Measurements from ENCODE around the gene NHSL2. TPM values are rescaled to one million over a fixed set of nuclear protein-coding genes. Genes with fewer than 3 reads are reported as not detected.
A peak's percentile ranks its signal among the peaks of the same experiment; 100 is the strongest.
"Not testable (repeated sequence)": the region's sequence is repeated elsewhere in the genome, so short reads cannot be mapped to it uniquely, and the experiment has no call there.

Gene NHSL2
- total RNA-seq, 2 donors from 2014 or later: 6.9 to 11.2 TPM

GRCh38 chrX:71873459-71873833 is 37.2 kb upstream of the NHSL2 start:
- WGBS, 2 experiments (ENCODE audit: insufficient coverage in 1 of 2, insufficient read length in 1 of 2): 93 to 96% methylated on average over 4 to 12 of the region's 12 CpGs
- peaks cover 70% of the 10 kb centered on the region for H3K9me3 Mint-ChIP-seq

GRCh38 chrX:71876841-71877240 is 33.8 kb upstream of the NHSL2 start:
- not testable (repeated sequence) for H3K27ac Mint-ChIP-seq; H3K9me3 ChIP-seq (ENCODE audit: control insufficient read depth, low read length); H3K27me3 ChIP-seq (ENCODE audit: control insufficient read depth, insufficient read depth, low read length, poor library complexity, severe bottlenecking); H3K4me3 Mint-ChIP-seq; H3K36me3 ChIP-seq (ENCODE audit: control insufficient read depth, insufficient read depth, low read length); H3K4me1 ChIP-seq (ENCODE audit: control insufficient read depth, insufficient read depth, low read length); H3K4me3 ChIP-seq (ENCODE audit: low read length); H3K36me3 Mint-ChIP-seq (ENCODE audit: low read depth); H3K27ac ChIP-seq (ENCODE audit: low read depth, low read length); H3K4me1 Mint-ChIP-seq; H3K27me3 Mint-ChIP-seq (ENCODE audit: insufficient read depth); DNase-seq; H3K9ac ChIP-seq (ENCODE audit: extremely low read depth, low read length, poor library complexity, severe bottlenecking)
- peaks cover 70% of the 10 kb centered on the region for H3K9me3 Mint-ChIP-seq
- 98% methylated on average over 21 of the region's 32 CpGs; no CpG with 5 or more reads in 1 of the 2 experiments for WGBS, 2 experiments (ENCODE audit: insufficient coverage in 1 of 2, insufficient read length in 1 of 2)

More at GRCh38 chrX:71873459-71873833, 37.2 kb upstream of the NHSL2 start:
- H3K4me3 Mint-ChIP-seq: no peak overlapping the region
- H3K27ac Mint-ChIP-seq: no peak overlapping the region
- Histone ChIP-seq H3K27ac (ENCODE audit: low read depth, low read length) (no peak overlapping the region), H3K4me1 (ENCODE audit: control insufficient read depth, insufficient read depth, low read length) (no peaks in the 10 kb centered on the region), H3K9me3 (ENCODE audit: control insufficient read depth, low read length) (no peaks in the 10 kb centered on the region), H3K27me3 (ENCODE audit: control insufficient read depth, insufficient read depth, low read length, poor library complexity, severe bottlenecking) (no peaks in the 10 kb centered on the region), H3K9ac (ENCODE audit: extremely low read depth, low read length, poor library complexity, severe bottlenecking) (no peak overlapping the region), H3K4me3 (ENCODE audit: low read length) (no peak overlapping the region), H3K36me3 (ENCODE audit: control insufficient read depth, insufficient read depth, low read length) (no peaks in the 10 kb centered on the region)
- DNase-seq: peak; percentile 32
- TF ChIP-seq CTCF (conservative IDR thresholded peaks at IDR 0.05): no peak
- no peaks in the 10 kb centered on the region for H3K36me3 Mint-ChIP-seq (ENCODE audit: low read depth)
- peaks cover 2% of the 10 kb centered on the region for H3K27me3 Mint-ChIP-seq (ENCODE audit: insufficient read depth)
- H3K4me1 Mint-ChIP-seq: peaks cover 2% of the 10 kb centered on the region

GRCh38 chrX:71885099-71885498 is 25.5 kb upstream of the NHSL2 start:
- no peak for DNase-seq
- Mint-ChIP-seq H3K27me3 (ENCODE audit: insufficient read depth) (peaks cover 5% of the 10 kb centered on the region), H3K9me3 (peaks cover 68% of the 10 kb centered on the region), H3K27ac (no peak overlapping the region), H3K36me3 (ENCODE audit: low read depth) (no peaks in the 10 kb centered on the region), H3K4me1 (no peaks in the 10 kb centered on the region), H3K4me3 (no peak overlapping the region)
- Histone ChIP-seq H3K9ac (ENCODE audit: extremely low read depth, low read length, poor library complexity, severe bottlenecking) (no peak overlapping the region), H3K9me3 (ENCODE audit: control insufficient read depth, low read length) (no peaks in the 10 kb centered on the region), H3K4me1 (ENCODE audit: control insufficient read depth, insufficient read depth, low read length) (no peaks in the 10 kb centered on the region), H3K27me3 (ENCODE audit: control insufficient read depth, insufficient read depth, low read length, poor library complexity, severe bottlenecking) (no peaks in the 10 kb centered on the region), H3K27ac (ENCODE audit: low read depth, low read length) (no peak overlapping the region), H3K4me3 (ENCODE audit: low read length) (no peak overlapping the region), H3K36me3 (ENCODE audit: control insufficient read depth, insufficient read depth, low read length) (no peaks in the 10 kb centered on the region)
- WGBS, 2 experiments (ENCODE audit: insufficient coverage in 1 of 2, insufficient read length in 1 of 2): 100% methylated on average over 1 of the region's 3 CpGs; no CpG with 5 or more reads in 1 of the 2 experiments
- TF ChIP-seq CTCF (conservative IDR thresholded peaks at IDR 0.05): no peak

- Mint-ChIP-seq H3K27me3 (ENCODE audit: insufficient read depth) (peaks cover 13% of the 10 kb centered on the region), H3K9me3 (peaks cover 36% of the 10 kb centered on the region), H3K4me1 (no peaks in the 10 kb centered on the region), H3K4me3 (no peak overlapping the region), H3K36me3 (ENCODE audit: low read depth) (no peaks in the 10 kb centered on the region), H3K27ac (no peak overlapping the region)
- H3K36me3 ChIP-seq (ENCODE audit: control insufficient read depth, insufficient read depth, low read length): no peaks in the 10 kb centered on the region
- DNase-seq: no peak
- no peak overlapping the region for H3K27ac ChIP-seq (ENCODE audit: low read depth, low read length)
- no peak overlapping the region for H3K9ac ChIP-seq (ENCODE audit: extremely low read depth, low read length, poor library complexity, severe bottlenecking)
- no peak for TF ChIP-seq CTCF (conservative IDR thresholded peaks at IDR 0.05)
- no peaks in the 10 kb centered on the region for H3K27me3 ChIP-seq (ENCODE audit: control insufficient read depth, insufficient read depth, low read length, poor library complexity, severe bottlenecking)
- H3K4me3 ChIP-seq (ENCODE audit: low read length): no peak overlapping the region
- no peaks in the 10 kb centered on the region for H3K4me1 ChIP-seq (ENCODE audit: control insufficient read depth, insufficient read depth, low read length)
- no peaks in the 10 kb centered on the region for H3K9me3 ChIP-seq (ENCODE audit: control insufficient read depth, low read length)
These were observed 15.0 kb upstream of the NHSL2 start for GRCh38 chrX:71895607-71896006.

Measured in endodermal cell (in vitro differentiated cells).